B cell (primary cell): ENCODE measurements around the gene GAP43.

ENCODE experiments used
- EZH2 ChIP-seq: IDR thresholded peaks from 2 replicates; pipeline ENCODE4 v1.6.1; 2012; ENCODE audit warnings: borderline replicate concordance, low read depth, mild to moderate bottlenecking, moderate library complexity, low read length; ENCODE audit not compliant: insufficient read depth, poor library complexity, severe bottlenecking
- TF ChIP-seq, protein P1 (sequence below): fragments of 200-600 bp; IDR thresholded peaks from one replicate; pipeline ENCODE4 v1.8.0; 2022; ENCODE audit warnings: antibody characterized with exemption, mild to moderate bottlenecking

DNA sequence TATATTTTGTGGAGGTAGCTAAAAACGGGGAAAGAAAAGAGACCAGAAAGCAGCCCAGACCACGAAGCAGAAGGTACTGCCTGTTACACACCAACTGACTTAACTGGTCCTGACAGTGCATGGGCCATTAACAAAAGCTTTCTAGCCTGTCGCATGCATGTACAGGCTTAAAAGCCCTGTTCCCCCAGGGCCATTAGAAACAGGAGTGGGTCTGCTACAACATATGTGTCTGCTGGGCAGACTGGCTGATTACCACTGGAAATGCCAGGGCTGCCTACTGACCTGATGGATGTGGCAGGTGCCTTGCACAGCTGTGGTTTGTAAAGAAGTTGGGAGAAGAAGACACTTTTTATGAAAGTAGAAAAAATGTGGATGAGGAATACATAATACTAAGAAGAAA is 137.4 kb downstream of the GAP43 start:
- TF ChIP-seq, protein P1, sequence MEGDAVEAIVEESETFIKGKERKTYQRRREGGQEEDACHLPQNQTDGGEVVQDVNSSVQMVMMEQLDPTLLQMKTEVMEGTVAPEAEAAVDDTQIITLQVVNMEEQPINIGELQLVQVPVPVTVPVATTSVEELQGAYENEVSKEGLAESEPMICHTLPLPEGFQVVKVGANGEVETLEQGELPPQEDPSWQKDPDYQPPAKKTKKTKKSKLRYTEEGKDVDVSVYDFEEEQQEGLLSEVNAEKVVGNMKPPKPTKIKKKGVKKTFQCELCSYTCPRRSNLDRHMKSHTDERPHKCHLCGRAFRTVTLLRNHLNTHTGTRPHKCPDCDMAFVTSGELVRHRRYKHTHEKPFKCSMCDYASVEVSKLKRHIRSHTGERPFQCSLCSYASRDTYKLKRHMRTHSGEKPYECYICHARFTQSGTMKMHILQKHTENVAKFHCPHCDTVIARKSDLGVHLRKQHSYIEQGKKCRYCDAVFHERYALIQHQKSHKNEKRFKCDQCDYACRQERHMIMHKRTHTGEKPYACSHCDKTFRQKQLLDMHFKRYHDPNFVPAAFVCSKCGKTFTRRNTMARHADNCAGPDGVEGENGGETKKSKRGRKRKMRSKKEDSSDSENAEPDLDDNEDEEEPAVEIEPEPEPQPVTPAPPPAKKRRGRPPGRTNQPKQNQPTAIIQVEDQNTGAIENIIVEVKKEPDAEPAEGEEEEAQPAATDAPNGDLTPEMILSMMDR: no peak
- no peak for TF ChIP-seq EZH2
